SKM-1 treated with dmso at 0.1 percent for 144 hours (cell line): ENCODE measurements around the gene CAMK1D.

Experiments
- DNase-seq: peaks from one replicate; lab custom pipeline; 2025; ENCODE audit not compliant: unreplicated experiment; lab: John Stamatoyannopoulos, UW

CAMK1D gene

GRCh38 chr10:12397941-12398340 lies 48.6 kb downstream of the CAMK1D start:
- DNase-seq: no peak

DNA sequence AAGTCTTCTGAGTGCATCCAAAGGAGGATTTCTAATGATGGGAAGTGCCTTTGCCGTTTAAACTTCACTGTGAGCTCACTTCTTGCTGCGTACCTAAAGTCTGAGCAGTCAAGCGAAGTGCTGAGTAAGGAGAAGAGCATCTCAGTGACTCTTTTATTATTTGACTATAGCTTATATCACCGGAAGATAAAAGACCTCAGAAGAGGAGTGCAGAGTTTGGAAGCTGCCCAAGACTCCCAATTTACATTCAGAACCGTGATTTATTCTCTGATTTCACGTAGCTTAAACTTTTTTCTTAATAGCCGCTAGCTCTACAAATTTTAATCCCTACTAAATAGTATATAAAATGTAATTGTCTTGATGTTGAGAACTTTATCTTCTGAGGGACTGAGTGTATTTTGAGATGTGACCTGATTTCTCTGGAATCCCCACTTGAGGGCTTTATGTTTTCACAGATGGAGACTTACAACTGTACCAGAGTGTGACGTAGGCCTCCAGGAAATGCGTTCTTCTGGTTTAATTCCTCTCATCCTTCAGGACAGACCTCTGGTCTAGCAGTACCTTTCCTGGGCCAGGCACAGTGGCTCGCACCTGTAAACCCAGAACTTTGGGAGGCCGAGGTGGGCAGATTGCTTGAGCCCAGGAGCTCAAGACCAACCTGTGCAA lies 51.1 kb downstream of the CAMK1D start:
- no peak for DNase-seq

- no peak for DNase-seq
Observed at GRCh38 chr10:12401466-12401865, 52.1 kb downstream of the CAMK1D start.

DNA sequence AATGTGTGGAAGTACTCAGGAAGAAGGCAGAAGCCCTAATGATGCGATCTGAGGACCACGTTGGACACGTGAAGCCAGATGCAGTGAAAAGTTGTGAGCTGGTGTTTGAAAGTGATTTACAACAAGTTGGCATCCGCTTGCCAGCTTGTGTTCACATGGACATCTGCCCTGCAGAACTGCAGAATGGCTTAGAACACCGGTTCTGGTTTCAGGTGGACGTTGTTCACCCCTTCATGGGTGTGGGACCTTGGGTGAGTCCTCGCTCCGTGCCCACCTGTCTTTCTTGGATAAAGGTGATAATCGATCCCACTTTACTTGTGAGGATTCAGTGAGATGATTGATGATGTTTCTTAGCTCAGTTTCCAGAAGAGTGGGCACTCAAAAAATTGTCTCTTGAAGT lies 53.8 kb downstream of the CAMK1D start:
- DNase-seq: no peak

- no peak for DNase-seq
Observed at GRCh38 chr10:12405342-12406320, 56.3 kb downstream of the CAMK1D start.

DNA sequence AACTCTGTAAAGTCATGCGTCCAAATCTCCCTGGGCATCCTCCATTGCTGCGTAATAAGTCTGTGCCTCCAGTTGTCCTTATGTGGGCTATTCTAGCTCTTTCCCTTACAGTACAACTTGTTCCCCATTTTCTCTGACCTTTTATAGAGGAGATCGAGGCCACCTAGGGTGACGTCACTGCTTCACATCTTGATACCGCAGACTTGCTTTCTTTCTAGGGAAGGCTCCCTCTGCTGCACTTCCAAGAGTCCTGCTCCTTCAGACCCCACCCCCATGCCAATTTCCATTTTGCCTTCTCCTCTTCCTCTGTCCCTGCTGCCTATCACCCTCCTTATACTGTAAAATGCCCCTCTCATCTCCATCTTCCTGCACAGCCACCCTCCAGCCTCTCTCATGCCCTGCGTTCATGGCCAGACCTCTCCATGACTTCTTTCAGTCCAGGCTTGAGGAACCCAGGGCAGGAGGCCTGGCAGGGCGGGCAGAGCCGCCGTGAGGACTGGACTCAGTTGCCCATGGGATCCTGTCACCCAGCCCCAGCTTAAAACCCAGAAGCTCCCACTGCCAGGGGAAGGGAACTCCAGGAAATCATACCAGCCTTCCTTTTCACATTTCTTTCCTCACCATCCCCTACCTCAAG lies 57.5 kb downstream of the CAMK1D start:
- DNase-seq: no peak

GRCh38 chr10:12408472-12408871 lies 59.1 kb downstream of the CAMK1D start:
- DNase-seq: no peak

GRCh38 chr10:12409161-12409560 lies 59.8 kb downstream of the CAMK1D start:
- DNase-seq: no peak

- no peak for DNase-seq
Observed at GRCh38 chr10:12409613-12410012, 60.3 kb downstream of the CAMK1D start.

GRCh38 chr10:12412666-12413368 lies 63.5 kb downstream of the CAMK1D start:
- no peak for DNase-seq

DNA sequence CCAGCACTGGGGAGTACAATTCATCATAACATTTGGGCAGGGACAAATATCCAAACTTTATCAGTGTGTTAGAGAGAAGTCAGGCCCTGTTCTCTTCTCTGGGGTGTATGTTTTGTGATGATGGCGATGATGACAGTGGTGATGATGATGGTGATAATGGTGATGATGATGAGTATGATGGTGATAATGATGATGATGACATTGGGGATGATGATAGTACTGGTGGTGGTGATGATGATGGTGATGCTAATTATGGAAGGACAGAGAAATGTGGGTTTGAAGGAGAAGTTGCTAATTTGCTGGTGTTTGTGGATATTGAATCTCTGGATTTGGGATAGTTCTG lies 64.0 kb downstream of the CAMK1D start:
- DNase-seq: no peak

DNA sequence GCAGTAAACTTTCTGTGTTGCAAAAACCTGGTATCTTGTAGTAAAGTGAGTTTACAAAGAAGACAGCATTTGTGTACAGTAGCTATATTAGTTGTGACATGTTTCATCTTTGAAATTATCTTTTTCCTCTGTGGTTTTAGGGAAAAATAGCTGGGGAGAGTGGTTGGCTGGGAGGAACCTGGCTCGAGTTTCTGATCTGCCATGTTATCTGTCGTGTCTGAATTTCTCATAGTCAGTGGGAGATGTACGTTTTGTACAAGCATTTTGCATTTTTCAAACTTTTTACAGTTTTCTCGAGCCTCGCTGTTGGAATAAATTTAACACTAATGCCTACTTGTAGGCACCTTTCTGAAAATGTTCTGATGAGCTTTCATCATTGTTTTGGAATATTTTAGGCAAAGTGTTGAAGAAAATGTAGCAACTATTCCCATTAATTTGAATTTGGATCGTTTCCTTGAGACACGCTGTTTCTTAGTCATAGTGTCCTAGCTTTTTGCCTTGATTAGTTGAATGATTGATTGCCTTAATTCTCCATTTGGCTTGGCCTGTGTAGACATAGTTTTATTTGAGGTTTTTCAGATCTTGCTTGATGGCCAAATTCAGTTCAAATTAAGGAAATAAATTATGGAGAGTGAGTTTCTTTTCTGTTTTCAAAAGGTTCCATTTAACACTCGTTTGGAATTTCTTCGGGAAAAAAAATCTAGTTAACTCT lies 65.1 kb downstream of the CAMK1D start:
- no peak for DNase-seq

DNA sequence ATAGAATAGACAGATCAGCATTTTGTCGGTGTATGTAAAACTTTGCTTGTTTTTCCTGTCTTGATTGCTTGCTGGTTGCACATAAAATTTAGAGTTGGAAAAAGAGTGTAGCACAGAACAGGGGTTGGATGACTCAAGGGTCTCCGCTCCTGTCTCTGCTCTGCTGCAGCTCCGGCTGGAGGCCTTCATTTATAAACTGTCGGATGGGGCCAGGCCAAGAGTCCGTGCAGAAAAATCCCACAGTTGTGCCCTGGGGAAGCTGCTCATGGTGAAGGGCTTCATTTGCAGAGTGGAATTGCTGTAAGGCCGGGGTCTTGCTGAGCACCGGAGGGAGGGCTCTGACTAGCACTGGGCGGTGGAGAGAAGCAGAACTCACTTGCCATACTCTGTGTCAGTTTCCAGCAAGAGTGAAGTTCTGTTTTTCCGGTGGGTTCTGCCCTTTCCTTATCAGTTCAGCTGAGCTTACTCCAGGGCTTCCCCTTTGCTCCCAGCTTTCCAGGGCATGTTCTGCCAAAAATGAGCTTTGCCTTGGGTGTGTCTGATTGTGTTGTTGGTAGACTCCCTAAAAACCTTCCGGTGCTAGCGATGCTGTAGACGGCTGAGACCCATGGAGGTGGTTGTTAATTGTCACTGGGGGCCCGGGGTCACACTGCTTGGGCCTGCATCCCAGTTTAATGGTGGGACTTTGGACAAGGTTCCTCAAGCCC lies 67.2 kb downstream of the CAMK1D start:
- DNase-seq: no peak

DNA sequence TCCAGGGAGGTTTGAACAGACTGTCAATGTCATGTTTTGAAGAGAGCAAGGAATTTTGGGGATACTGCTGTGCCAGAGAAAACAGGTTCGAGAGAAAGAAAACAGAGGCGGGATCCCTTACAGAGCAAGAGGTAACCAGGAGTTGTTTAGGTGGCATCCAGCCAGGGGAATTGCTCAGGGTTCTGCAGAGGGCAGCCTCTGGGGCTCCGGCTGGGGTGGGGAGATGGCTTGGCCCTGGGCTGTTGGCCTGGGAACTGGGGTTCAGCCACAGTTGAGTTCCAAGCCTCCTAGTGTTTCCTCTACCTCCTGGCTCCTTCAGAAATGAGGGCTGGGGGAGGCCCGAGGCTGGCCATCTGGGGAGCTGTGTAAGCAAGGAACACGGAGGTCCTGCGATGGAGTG lies 68.0 kb downstream of the CAMK1D start:
- DNase-seq: no peak

DNA sequence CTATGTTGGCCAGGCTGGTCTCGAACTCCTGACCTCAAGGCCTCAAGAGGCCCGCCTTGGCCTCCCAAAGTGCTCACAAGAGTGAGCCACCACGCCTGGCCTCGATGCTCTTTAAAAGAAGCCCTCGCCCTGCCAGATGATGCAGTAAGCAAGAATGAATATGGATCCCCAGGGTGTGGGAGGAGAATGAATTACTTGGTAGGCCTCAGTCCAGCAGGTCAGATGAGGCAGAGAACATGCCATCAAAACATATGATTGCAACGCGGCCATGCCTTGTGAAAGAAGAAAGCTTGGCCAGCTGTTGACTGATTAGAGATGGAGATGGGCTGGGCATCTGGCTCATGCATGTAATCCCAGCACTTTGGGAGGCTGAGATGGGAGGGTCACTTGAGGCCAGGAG lies 68.7 kb downstream of the CAMK1D start:
- DNase-seq: no peak

- no peak for DNase-seq
Observed at GRCh38 chr10:12418725-12419261, 69.4 kb downstream of the CAMK1D start.

- DNase-seq: no peak
Observed at GRCh38 chr10:12419262-12419847, 70.0 kb downstream of the CAMK1D start.

GRCh38 chr10:12420530-12421120 lies 71.3 kb downstream of the CAMK1D start:
- no peak for DNase-seq

- DNase-seq: no peak
Observed at GRCh38 chr10:12422189-12422588, 72.8 kb downstream of the CAMK1D start.
